ENCODE data around the gene GTF2I. TPM values are rescaled to one million over a fixed set of nuclear protein-coding genes. Genes with fewer than 3 reads are reported as not detected.
"Not testable (repeated sequence)": the region's sequence is repeated elsewhere in the genome, so short reads cannot be mapped to it uniquely, and the experiment has no call there.

The GTF2I gene
- polyA plus RNA-seq, 2 of the 4 experiments (the other 2 are of a cell fraction) = 107 to 144 TPM

DNA sequence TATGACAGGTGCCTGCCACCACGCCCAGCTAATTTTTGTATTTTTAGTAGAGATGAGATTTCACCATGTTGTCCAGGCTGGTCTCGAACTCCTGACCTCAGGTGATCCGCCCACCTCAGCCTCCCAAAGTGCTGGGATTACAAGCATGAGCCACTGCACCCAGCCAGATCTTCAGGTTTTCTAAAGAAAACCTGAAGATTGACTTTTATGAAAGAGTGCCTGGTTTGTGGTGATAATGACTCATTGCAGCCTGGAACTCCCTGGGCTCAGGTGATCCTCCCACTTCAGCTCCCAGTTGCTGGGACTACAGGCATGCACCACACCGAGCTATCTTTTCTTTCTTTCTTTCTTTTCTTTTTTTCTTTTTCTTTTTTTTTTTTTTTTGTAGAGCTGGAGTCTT lies 141.1 kb downstream of the GTF2I start:
- H3K4me1 ChIP-seq; CTCF ChIA-PET; H3K4me3 ChIP-seq; FAIRE-seq; H3K9me3 ChIP-seq; POLR2A ChIA-PET; DNase-seq (ENCODE audit: low read depth in 1 of 2, low spot score in 1 of 2); TF ChIP-seq FOSL2 (IDR thresholded peaks at IDR 0.05): not testable (repeated sequence)
- 0 out of 3 replicates have a peak overlapping the region, but pooled peaks have one; percentile 21 for H3K4me2 ChIP-seq
- 6% methylated on average over 1 of the region's 4 CpGs for WGBS (ENCODE audit: missing lambda C conversion rate)
- H3K27ac ChIP-seq = peak overlapping the region in 1 of 2 experiments; percentile 39; a peak in 1 of 6 replicates
- peak; percentile 29; the same call in 1 of the 2 replicates for TF ChIP-seq FOSL2 (CRISPR knock-in tag; IDR thresholded peaks at IDR 0.05)
- peak; percentile 52 to 70; a peak in 3 of 6 replicates for ATAC-seq

Other genes with a start within 250 kb of the GTF2I start
- gene GTF2IRD1, start 203.8 kb upstream of the GTF2I start, polyA plus RNA-seq (2011; rRNA removed) = 20.5 and 23.2 TPM in 2 replicates
- gene GTF2IRD1, start 203.8 kb upstream of the GTF2I start, polyA plus RNA-seq (2017; fragmentation: RNase III; extraction: RNeasy Plus Mini Kit Qiagen cat#74134 plus additional on column Dnase treatment) = 19.9 to 21.7 TPM (median 21.5 TPM) in 3 replicates
- gene NCF1, start 116.3 kb downstream of the GTF2I start, polyA plus RNA-seq (2011; rRNA removed) = not detected in 2 replicates
- 0.04 TPM in 1 of 3 replicates, not detected in the others for gene NCF1, start 116.3 kb downstream of the GTF2I start, polyA plus RNA-seq (2017; fragmentation: RNase III; extraction: RNeasy Plus Mini Kit Qiagen cat#74134 plus additional on column Dnase treatment)
- 13.8 and 16.0 TPM in 2 replicates for gene GTF2IRD2, start 193.9 kb downstream of the GTF2I start, polyA plus RNA-seq (2011; rRNA removed)
- 4.8 to 6.6 TPM (median 5.5 TPM) in 3 replicates for gene GTF2IRD2, start 193.9 kb downstream of the GTF2I start, polyA plus RNA-seq (2017; fragmentation: RNase III; extraction: RNeasy Plus Mini Kit Qiagen cat#74134 plus additional on column Dnase treatment)

Measured in A549 (cell line).